ENCODE measurements around the gene KCNMA1. TPM values are rescaled to one million over a fixed set of nuclear protein-coding genes. Genes with fewer than 3 reads are reported as not detected.

The KCNMA1 gene
- total RNA-seq, 1 experiment from 2014 or later, result 0.49 TPM

- TF ChIP-seq TCF7L2 (IDR thresholded peaks at IDR 0.05; ENCODE audit: borderline replicate concordance, extremely low read depth, insufficient read depth, insufficient read length), result no peak
- no peak for TF ChIP-seq POLR2AphosphoS5 (IDR thresholded peaks at IDR 0.05; ENCODE audit: low read depth, low read length)
- TF ChIP-seq CEBPB (IDR thresholded peaks at IDR 0.05; ENCODE audit: low read depth), result no peak
- no peak for TF ChIP-seq SP1 (IDR thresholded peaks at IDR 0.05; ENCODE audit: low read depth)
Measured at GRCh38 chr10:77498829-77499228, 138.8 kb downstream of the KCNMA1 start (continued).

- TF ChIP-seq POLR2AphosphoS5 (IDR thresholded peaks at IDR 0.05; ENCODE audit: low read depth, low read length) (no peak), ZFX (IDR thresholded peaks at IDR 0.05) (no peak), REST (IDR thresholded peaks at IDR 0.05; ENCODE audit: low read depth) (no peak), ELF1 (IDR thresholded peaks at IDR 0.05; ENCODE audit: borderline replicate concordance, low read depth) (no peak)
- TF ChIP-seq, protein P1, sequence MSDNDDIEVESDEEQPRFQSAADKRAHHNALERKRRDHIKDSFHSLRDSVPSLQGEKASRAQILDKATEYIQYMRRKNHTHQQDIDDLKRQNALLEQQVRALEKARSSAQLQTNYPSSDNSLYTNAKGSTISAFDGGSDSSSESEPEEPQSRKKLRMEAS (IDR thresholded peaks at IDR 0.05), result no peak
- peaks cover 0 to 25% of the 10 kb centered on the region in 2 experiments; a peak in 2 of 4 replicates for H3K4me1 ChIP-seq (ENCODE audit: control insufficient read depth in 1 of 2, insufficient read depth in 2 of 2, low read length in 2 of 2)
- POLR2A ChIA-PET, result no interaction called here
- no peak overlapping the region for H3K4me2 ChIP-seq (ENCODE audit: low read length)
- H2AFZ ChIP-seq (ENCODE audit: low read depth, low read length, poor library complexity, severe bottlenecking), result no peak overlapping the region
- RAD21 ChIA-PET (ENCODE audit: low non-redundant PET in 1 of 2, low total read pairs in 2 of 2, uncharacterized antibody in 2 of 2, unreplicated experiment in 2 of 2), result no interaction called here
- no peaks in the 10 kb centered on the region for H3K36me3 ChIP-seq (ENCODE audit: control insufficient read depth in 1 of 2, insufficient read depth in 2 of 2, low read length in 2 of 2)
- H3K27me3 ChIP-seq (ENCODE audit: insufficient read depth, low read length), result no peaks in the 10 kb centered on the region
- H3K79me2 ChIP-seq (ENCODE audit: insufficient read depth, low read length), result no peaks in the 10 kb centered on the region
- no peak overlapping the region for H3K9ac ChIP-seq (ENCODE audit: low read length)
- CTCF ChIA-PET, result no interaction called here
- no TSS peak for BruUV-seq (replicated peaks)
- H3K4me3 ChIP-seq (replicated peaks in 1 of 2; ENCODE audit: low read depth in 1 of 2, low read length in 2 of 2), result no peak overlapping the region
- no peaks in the 10 kb centered on the region for H3K9me3 ChIP-seq (ENCODE audit: control insufficient read depth in 1 of 2, insufficient read depth in 1 of 2, low read depth in 1 of 2, low read length in 2 of 2)
- ATAC-seq (no peak), DNase-seq (ENCODE audit: low read depth, low spot score) (no peak)
- no peaks in the 10 kb centered on the region for H3K9me2 ChIP-seq (ENCODE audit: insufficient read depth)
- H3K27ac ChIP-seq (ENCODE audit: low read depth, low read length), result no peak overlapping the region
- intact Hi-C loops (cut with micrococcal nuclease), result loop anchor here (10.0 kb wide), 1 partner anchor 243 kb away; no protein-coding TSS in a partner anchor
- no peaks in the 10 kb centered on the region for H4K20me1 ChIP-seq (ENCODE audit: insufficient read depth)
Measured at GRCh38 chr10:77498210-77498609, 139.4 kb downstream of the KCNMA1 start.

Data from HCT116 (cell line).